Measurements from ENCODE around the gene SLC46A1.

DNA sequence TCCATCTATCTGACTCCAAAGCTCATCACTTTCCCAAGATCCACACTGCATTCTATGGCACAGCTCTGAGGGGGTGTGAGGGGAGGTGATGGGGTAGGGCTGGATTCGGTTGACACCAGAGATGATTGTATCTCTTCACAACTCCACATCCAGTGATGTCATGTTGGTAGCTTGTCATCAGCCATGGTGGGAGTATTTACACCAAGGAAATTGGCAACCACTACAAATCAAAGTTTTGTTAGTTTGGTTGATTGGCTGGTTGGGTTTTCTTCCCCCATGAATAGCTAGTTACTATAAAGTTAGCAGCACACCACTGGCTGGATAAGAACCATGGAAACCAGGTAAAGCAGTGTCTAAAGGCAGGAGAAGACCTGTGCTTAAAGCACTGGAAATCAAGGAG, 15.0 kb downstream of the SLC46A1 start:
- TF ChIP-seq, protein P1, sequence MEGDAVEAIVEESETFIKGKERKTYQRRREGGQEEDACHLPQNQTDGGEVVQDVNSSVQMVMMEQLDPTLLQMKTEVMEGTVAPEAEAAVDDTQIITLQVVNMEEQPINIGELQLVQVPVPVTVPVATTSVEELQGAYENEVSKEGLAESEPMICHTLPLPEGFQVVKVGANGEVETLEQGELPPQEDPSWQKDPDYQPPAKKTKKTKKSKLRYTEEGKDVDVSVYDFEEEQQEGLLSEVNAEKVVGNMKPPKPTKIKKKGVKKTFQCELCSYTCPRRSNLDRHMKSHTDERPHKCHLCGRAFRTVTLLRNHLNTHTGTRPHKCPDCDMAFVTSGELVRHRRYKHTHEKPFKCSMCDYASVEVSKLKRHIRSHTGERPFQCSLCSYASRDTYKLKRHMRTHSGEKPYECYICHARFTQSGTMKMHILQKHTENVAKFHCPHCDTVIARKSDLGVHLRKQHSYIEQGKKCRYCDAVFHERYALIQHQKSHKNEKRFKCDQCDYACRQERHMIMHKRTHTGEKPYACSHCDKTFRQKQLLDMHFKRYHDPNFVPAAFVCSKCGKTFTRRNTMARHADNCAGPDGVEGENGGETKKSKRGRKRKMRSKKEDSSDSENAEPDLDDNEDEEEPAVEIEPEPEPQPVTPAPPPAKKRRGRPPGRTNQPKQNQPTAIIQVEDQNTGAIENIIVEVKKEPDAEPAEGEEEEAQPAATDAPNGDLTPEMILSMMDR (IDR thresholded peaks at IDR 0.05; ENCODE audit: low read depth, low read length, poor library complexity, severe bottlenecking): no peak
- TF ChIP-seq EZH2phosphoT487 (IDR thresholded peaks at IDR 0.05; ENCODE audit: borderline replicate concordance, low read length): no peak
